GM20431 (cell line): ENCODE measurements around the gene PPM1J.

Experiments used
- in situ Hi-C: fragments of 300-500 bp; cut with MseI, MboI; formaldehyde crosslinking; loops from one replicate; pipeline ENCODE4 v1.15.0; 2020; ENCODE audit warnings: low sequenced_read_pairs; ENCODE audit not compliant: unreplicated experiment

Gene PPM1J

DNA sequence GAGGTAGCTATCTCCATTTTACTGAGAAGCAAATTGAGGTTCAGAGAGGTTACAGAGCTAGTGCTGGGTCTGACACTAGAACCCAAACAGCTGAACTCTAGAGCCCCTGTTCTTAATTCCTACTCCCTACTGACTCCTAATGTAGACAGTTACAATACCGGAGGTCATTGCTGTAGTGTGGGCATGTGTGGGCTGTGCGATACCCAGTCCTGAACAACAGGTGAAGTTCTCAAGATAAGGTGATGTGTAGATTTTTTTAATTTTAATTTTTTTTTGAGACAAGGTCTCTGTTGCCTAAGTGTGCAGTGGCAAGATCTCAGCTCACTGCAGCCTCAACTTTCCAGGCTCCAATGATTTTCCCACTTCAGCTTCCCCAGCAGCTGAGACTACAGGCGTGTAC lies 6.6 kb downstream of the PPM1J start:
- in situ Hi-C loops = loop anchor here (10.0 to 25.0 kb wide), 4 partner anchors 94 to 329 kb away; partner anchors contain the start of genes CAPZA1, CTTNBP2NL, ST7L and WNT2B

- in situ Hi-C loops = loop anchor here (10.0 to 25.0 kb wide), 4 partner anchors 93 to 329 kb away; partner anchors contain the start of genes CAPZA1, CTTNBP2NL, ST7L and WNT2B
Measured at GRCh38 chr1:112708002-112708448, 7.1 kb downstream of the PPM1J start.

- in situ Hi-C loops = loop anchor here (10.0 to 25.0 kb wide), 4 partner anchors 93 to 330 kb away; partner anchors contain the start of genes CAPZA1, CTTNBP2NL, ST7L and WNT2B
Measured at GRCh38 chr1:112707221-112708001, 7.7 kb downstream of the PPM1J start.

DNA sequence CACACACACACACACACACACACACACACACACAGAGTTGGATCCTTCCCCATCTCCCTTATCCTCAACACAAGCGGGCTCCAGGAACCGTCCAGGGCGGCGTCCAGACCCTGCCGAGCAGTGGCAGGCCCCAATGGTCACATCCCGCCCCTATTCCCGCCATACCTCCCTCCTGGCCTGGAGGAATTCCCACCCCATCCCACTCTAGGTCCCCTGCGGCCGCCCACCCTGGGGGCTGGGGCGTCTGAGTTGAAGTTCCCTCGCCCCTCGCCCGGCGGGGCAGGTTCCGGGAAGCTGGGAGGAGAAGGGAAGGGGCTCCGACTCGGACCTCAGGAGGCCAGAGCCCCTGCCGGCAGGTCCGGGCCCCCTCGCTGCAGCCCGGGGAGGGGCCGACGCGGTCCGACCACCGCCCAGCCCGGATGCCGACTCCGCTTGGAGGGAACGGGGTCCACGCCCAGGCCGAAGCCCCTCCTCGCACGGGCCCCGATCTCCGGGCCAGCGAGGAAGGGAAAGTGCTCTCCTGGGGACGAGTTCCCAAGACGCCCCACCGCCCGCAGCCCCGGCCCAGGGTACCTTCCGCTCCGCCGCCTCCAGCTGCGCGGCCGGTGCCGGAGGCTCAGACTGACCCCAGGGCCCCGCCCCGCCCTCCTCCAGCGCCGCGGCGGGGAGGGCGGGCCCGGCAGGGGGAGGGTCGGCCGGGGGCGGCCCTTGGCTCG lies 8.5 kb downstream of the PPM1J start, which contains the start of gene RHOC:
TSS of gene RHOC (minus strand) at position 623 of the 716 bp plus-strand sequence. CDS start 3,328 bp downstream, outside the sequence.
- in situ Hi-C loops = loop anchor here (10.0 to 25.0 kb wide), 4 partner anchors 92 to 331 kb away; partner anchors contain the start of genes CAPZA1, CTTNBP2NL, ST7L and WNT2B

DNA sequence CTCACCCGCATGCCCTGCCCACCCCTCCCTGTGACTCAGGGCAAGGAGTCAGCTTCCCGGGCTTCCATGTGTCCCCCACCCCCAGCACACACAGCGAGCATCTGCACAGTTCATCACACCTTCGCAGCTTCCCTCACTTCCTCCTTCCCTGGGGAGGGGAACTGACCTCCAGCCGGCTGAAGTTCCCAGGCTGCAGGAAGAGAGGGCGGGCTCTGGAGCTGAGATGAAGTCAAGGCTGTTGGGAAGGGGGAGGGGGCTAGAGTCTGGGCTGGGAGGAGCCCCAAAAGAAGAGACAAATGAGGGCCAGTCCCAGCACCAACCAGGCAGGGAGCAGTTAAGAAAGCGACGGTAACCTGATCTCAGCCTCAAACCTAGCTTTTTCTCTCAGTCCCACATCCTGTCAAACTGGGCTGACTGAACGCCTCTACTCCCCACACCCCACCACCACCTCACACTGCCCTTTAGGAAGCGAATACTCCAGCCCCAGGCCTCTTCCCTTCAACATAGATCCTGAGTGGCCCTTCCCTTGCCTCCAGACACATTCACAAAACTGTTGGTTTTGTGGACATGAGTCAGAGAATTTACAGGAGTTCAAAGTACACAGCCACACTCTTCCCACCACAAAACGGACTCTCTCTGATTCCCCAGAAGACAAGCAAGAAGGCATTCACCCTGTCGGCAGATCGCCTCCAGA lies 10.1 kb downstream of the PPM1J start:
- in situ Hi-C loops = loop anchor here (10.0 to 25.0 kb wide), 4 partner anchors 90 to 332 kb away; partner anchors contain the start of genes CAPZA1, CTTNBP2NL, ST7L and WNT2B

DNA sequence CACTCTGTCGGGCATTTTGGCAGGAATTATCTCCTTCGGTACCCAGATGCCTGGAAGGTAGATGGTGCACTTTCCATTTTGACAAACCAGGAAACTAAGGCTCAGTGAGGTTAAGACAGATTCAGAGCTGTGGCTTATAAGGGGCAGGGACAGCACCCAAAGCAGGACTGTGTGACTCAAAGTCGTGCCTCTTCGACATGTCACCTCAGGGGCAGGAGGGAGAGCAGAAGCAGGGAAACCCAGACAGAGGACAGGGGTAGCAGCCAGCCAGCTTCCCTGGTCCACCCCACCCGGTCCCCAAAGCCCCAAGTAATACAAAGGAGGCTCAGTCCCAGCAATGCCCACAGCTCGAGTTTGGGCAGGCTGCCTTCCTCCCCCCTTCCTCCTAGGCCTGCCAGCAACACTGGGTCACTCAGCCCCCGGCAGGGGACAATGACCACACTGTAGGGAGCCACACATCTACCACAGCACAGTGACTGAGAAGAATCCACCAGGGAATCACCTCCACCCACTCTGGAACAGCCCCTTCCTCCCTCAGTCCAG lies 10.7 kb downstream of the PPM1J start:
- in situ Hi-C loops = loop anchor here (10.0 to 25.0 kb wide), 4 partner anchors 90 to 333 kb away; partner anchors contain the start of genes CAPZA1, CTTNBP2NL, ST7L and WNT2B

- in situ Hi-C loops = loop anchor here (10.0 to 25.0 kb wide), 4 partner anchors 89 to 334 kb away; partner anchors contain the start of genes CAPZA1, CTTNBP2NL, ST7L and WNT2B
Measured at GRCh38 chr1:112703706-112704105, 11.4 kb downstream of the PPM1J start.

DNA sequence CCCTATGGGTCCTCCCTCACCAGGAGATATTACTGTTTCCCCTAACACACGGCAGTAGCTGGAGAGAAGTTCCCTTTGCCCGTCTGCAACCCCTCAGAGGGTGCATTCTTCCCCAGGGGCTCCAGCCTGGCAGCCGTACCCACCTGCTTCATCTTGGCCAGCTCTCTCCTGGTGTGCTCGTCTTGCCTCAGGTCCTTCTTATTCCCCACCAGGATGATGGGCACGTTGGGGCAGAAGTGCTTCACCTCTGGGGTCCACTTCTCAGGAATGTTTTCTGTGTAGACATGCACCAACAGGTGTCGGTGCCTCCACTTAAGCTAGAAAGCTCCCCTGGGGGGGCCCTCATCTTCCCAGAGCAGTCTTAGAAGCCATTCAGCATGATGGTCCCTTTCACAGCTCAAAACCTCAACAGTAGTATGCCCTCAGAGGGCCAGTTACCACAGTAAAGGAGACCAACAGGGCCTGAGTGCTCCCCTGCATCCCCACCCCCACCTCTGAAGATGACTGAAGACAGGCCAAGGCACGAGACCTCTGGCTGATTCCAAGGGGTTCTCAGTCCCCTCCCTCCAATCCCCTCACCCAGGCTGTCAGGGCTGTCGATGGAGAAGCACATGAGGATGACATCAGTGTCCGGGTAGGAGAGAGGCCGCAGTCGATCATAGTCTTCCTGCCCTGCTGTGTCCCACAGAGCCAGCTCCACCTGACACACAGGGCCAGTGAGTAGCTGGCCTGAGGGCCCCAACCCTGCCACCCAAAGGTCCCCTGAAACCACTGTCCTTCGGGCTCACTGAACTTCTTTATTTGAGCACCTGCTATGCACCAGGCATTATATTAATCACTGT lies 12.5 kb downstream of the PPM1J start:
- in situ Hi-C loops = loop anchor here (10.0 to 25.0 kb wide), 4 partner anchors 88 to 335 kb away; partner anchors contain the start of genes CAPZA1, CTTNBP2NL, ST7L and WNT2B

- in situ Hi-C loops = loop anchor here (10.0 to 25.0 kb wide), 4 partner anchors 87 to 335 kb away; partner anchors contain the start of genes CAPZA1, CTTNBP2NL, ST7L and WNT2B
Measured at GRCh38 chr1:112702067-112702395, 13.1 kb downstream of the PPM1J start.

- in situ Hi-C loops = loop anchor here (10.0 to 25.0 kb wide), 4 partner anchors 87 to 336 kb away; partner anchors contain the start of genes CAPZA1, CTTNBP2NL, ST7L and WNT2B
Measured at GRCh38 chr1:112701227-112702066, 13.7 kb downstream of the PPM1J start.

DNA sequence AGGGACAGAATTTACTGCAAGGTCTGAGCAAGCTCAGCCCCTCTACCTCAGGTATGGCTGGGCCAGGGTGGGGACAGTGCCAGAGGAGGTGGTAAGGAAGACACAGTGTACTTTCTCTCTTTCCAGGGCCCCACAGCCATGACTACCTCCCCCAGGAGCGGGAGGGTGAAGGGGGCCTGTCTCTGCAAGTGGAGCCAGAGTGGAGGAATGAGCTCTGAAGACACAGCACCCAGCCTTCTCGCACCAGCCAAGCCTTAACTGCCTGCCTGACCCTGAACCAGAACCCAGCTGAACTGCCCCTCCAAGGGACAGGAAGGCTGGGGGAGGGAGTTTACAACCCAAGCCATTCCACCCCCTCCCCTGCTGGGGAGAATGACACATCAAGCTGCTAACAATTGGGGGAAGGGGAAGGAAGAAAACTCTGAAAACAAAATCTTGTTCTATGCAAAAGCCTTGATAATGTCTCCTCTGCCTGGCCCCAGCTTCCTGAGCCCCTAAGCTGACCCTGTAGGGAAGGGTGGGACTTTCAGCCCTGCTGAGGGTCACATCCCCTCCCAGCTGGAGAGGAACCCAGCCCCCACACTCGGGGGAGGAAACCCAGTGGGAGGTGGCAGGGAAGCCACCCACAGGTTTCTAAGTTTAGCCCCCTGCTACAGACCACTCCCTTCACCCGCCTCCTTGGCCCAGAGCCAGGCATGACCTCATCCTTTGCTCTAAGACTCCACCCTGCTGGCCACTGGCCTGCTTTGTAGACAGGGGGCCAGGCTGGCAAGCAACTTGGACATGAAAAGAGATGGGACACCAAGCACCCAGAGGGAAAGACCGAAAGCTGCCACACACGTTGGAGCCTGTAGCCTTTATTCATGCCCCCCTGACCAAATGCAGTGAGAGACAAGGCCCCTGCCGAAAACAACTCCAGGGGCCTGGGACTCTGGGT lies 14.6 kb downstream of the PPM1J start:
- in situ Hi-C loops = loop anchor here (10.0 to 25.0 kb wide), 4 partner anchors 86 to 337 kb away; partner anchors contain the start of genes CAPZA1, CTTNBP2NL, ST7L and WNT2B

DNA sequence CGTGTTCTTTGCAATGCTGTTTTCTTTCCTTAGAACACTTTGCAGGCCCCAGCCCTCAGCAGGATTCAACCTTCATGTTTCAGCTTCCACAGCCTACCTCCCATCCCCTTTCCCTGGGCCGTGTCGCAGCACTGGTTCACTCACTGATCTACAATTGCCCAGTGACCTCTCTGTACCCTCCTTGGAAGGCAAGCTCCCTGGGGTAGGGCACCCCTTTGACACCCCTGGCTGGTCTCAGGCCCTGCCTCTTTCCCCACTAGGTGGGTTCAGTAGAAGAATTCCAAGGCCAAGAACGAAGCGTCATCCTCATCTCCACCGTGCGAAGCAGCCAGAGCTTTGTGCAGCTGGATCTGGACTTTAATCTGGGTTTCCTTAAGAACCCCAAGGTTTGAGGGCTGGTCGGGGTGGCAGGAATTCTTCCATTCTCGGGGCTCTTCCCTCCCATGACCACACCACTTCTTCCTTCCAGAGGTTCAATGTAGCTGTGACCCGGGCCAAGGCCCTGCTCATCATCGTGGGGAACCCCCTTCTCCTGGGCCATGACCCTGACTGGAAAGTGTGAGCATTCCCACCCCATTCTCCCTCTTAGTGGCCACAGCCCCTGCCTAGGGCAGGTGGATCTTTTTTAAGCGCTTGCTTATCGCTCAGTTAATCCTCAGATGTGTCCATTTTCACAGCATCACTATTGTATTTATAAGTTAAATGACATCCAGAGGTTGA lies 15.5 kb downstream of the PPM1J start:
- in situ Hi-C loops = loop anchor here (10.0 to 25.0 kb wide), 4 partner anchors 85 to 338 kb away; partner anchors contain the start of genes CAPZA1, CTTNBP2NL, ST7L and WNT2B

- in situ Hi-C loops = no loop called here
Measured at GRCh38 chr1:112698366-112699310, 16.5 kb downstream of the PPM1J start.

- in situ Hi-C loops = no loop called here
Measured at GRCh38 chr1:112697781-112698201, 17.3 kb downstream of the PPM1J start.
